AG04449 (cell line): ENCODE measurements around the gene CCL15.
"Not testable (repeated sequence)": the region's sequence is repeated elsewhere in the genome, so short reads cannot be mapped to it uniquely, and the experiment has no call there.

Source experiments
- CTCF ChIA-PET: fragments of 350-600 bp; formaldehyde crosslinking; extraction: SDS; loops from one replicate; lab custom pipeline; 2021; ENCODE audit warnings: antibody characterized with exemption; lab: Yijun Ruan, JAX
- POLR2A ChIA-PET: fragments of 400-600, 350-600 bp; formaldehyde crosslinking; extraction: SDS; loops from one replicate; lab custom pipeline; 2020; ENCODE audit warnings: antibody characterized with exemption, inconsistent platforms; lab: Yijun Ruan, JAX
- DNase-seq: peaks from one replicate; pipeline ENCODE4 v3.0.0-alpha.2; 2010; ENCODE audit warnings: low read depth, low spot score
- H3K4me3 ChIP-seq: 2 replicates; pipeline ENCODE4 v1.5.1; 2011; ENCODE audit warnings: low read depth, mild to moderate bottlenecking, control low read depth, low read length
- TF ChIP-seq, protein P1 (sequence below): IDR thresholded peaks from one replicate; pipeline ENCODE4 v1.5.1; 2011; ENCODE audit warnings: mild to moderate bottlenecking, moderate library complexity, low read length, control low read depth, inconsistent platforms; ENCODE audit not compliant: insufficient read depth; ENCODE audit errors: missing control alignments

The CCL15 gene

GRCh38 chr17:35998756-35999155, 2.6 kb downstream of the CCL15 start:
- ChIA-PET POLR2A (no interaction called here), CTCF (no interaction called here)
- no peak for DNase-seq
- TF ChIP-seq, protein P1, sequence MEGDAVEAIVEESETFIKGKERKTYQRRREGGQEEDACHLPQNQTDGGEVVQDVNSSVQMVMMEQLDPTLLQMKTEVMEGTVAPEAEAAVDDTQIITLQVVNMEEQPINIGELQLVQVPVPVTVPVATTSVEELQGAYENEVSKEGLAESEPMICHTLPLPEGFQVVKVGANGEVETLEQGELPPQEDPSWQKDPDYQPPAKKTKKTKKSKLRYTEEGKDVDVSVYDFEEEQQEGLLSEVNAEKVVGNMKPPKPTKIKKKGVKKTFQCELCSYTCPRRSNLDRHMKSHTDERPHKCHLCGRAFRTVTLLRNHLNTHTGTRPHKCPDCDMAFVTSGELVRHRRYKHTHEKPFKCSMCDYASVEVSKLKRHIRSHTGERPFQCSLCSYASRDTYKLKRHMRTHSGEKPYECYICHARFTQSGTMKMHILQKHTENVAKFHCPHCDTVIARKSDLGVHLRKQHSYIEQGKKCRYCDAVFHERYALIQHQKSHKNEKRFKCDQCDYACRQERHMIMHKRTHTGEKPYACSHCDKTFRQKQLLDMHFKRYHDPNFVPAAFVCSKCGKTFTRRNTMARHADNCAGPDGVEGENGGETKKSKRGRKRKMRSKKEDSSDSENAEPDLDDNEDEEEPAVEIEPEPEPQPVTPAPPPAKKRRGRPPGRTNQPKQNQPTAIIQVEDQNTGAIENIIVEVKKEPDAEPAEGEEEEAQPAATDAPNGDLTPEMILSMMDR, result no peak
- H3K4me3 ChIP-seq, result no peak overlapping the region

DNA sequence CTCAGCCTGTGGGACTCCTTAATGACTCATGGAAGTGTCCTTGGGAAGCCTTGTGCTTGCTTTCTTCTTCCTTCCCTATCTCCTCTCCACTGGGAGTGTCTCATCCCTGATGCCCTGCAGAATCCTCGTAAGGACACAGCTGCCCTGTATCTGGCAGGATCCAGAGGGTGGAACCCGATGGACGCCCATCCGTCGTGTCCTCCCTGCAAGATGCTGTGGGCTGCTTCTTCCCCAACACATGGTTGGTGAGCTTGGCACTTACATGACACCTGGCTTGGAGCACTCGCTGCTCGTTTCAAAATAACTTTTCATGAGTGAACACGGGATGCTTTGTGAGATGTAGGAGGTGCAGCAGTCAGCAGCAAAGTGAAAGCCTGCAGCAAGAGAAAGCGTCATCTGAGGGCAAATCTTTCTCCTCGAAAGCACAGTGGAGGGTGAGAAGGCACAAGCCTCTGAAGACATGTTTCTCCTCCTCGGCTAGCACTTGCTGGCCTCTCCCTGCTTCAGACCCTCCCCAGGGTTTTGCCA, 3.3 kb downstream of the CCL15 start:
- ChIA-PET CTCF (interaction anchor here (1.2 to 1.3 kb wide), 2 partner anchors 22 to 152 kb away, joined by 3 read pairs; no protein-coding TSS in a partner anchor), POLR2A (no interaction called here)
- TF ChIP-seq, protein P1, result no peak
- DNase-seq, result no peak
- H3K4me3 ChIP-seq, result no peak overlapping the region

DNA sequence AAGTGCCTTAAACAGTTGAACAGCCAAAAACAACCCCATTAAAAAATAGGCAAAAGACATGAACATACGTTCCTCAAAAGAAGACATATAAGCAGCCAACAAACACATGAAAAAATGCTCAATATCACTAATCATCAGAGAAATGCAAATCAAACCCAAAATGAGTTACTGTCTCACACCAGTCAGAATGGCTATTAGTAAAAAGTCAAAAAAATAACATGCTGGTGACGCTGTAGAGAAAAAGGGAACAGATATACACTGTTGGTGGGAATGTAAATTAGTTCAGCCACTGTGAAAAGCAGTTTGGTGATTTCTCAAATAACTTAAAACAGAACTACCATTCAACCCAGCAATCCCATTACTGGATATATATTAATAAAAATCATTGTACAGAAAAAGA, 6.0 kb downstream of the CCL15 start:
- CTCF ChIA-PET, POLR2A ChIA-PET, DNase-seq, H3K4me3 ChIP-seq: not testable (repeated sequence)

DNA sequence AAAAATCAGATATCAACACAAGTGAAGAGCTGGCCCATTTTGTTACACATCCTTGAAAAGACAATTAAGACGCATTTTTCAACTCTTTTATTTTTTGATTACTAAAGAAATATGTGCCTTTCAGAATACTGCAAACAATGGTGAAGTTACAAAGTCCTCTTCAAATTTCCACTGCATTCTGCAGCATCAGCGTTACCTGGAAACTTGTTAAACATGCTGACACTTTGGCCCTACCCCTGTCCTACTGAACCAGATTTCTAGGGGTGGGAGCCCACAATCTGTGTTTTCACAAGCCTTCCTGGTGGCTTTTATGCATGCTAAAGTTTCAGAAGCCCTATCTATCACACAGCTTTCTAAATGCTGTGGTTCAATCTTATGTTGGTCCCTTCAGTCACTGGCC, 10.3 kb downstream of the CCL15 start:
- CTCF ChIA-PET, result no interaction called here
- no peak overlapping the region for H3K4me3 ChIP-seq
- TF ChIP-seq, protein P1, result no peak
- POLR2A ChIA-PET, result no interaction called here
- no peak for DNase-seq

GRCh38 chr17:35988164-35988563, 13.2 kb downstream of the CCL15 start:
- no peak overlapping the region for H3K4me3 ChIP-seq
- no peak for DNase-seq
- TF ChIP-seq, protein P1, result no peak
- ChIA-PET CTCF (interaction anchor here (1.4 kb wide), 1 partner anchor 18 kb away, joined by 4 read pairs; no protein-coding TSS in a partner anchor), POLR2A (no interaction called here)

- ChIA-PET CTCF (interaction anchor here (1.4 kb wide), 1 partner anchor 17 kb away, joined by 4 read pairs; no protein-coding TSS in a partner anchor), POLR2A (no interaction called here)
- H3K4me3 ChIP-seq, result no peak within 1 kb of the TSS
- TF ChIP-seq, protein P1, result no peak
- DNase-seq, result no peak
Measured at GRCh38 chr17:35986643-35987042, 14.7 kb downstream of the CCL15 start, which contains the start of gene CCL14. Gene CCL14 (minus strand): TSS chr17:35986729. CDS start chr17:35986649, 80 bp downstream.

- no peak overlapping the region for H3K4me3 ChIP-seq
- ChIA-PET POLR2A (no interaction called here), CTCF (no interaction called here)
- TF ChIP-seq, protein P1, result no peak
- DNase-seq, result no peak
Measured at GRCh38 chr17:35984140-35984539, 17.2 kb downstream of the CCL15 start.
